Measurements from ENCODE around the gene DECR2. TPM values are rescaled to one million over a fixed set of nuclear protein-coding genes. Genes with fewer than 3 reads are reported as not detected.

The DECR2 gene
- total RNA-seq, 1 donor from 2014 or later = 17.4 TPM

GRCh38 chr16:353404-354290, 48.0 kb upstream of the DECR2 start:
- Histone ChIP-seq H3K27me3 (ENCODE audit: insufficient read depth, low read length) (no peaks in the 10 kb centered on the region), H3K9ac (ENCODE audit: low read length) (peak overlapping the region; percentile 43), H3K27ac (ENCODE audit: low read depth, low read length) (no peak overlapping the region), H3K36me3 (ENCODE audit: insufficient read depth, low read length) (no peaks in the 10 kb centered on the region), H3K9me3 (ENCODE audit: insufficient read depth, low read depth, low read length) (no peaks in the 10 kb centered on the region), H3K4me1 (ENCODE audit: insufficient read depth, low read length) (no peaks in the 10 kb centered on the region), H4K20me1 (ENCODE audit: insufficient read depth, low read length) (peaks cover 18% of the 10 kb centered on the region), H3K4me3 (ENCODE audit: insufficient read depth, low read depth, low read length) (peak overlapping the region; percentile 37), H2AFZ (ENCODE audit: low read depth, low read length) (peak overlapping the region; percentile 77), H3K4me2 (ENCODE audit: low read length) (peak overlapping the region; percentile 82), H3K79me2 (ENCODE audit: insufficient read depth, low read length) (peaks cover 25% of the 10 kb centered on the region)
- Mint-ChIP-seq H3K9me3 (ENCODE audit: unreplicated experiment) (no peaks in the 10 kb centered on the region), H3K4me1 (ENCODE audit: low read depth, unreplicated experiment) (peaks cover 10% of the 10 kb centered on the region), H3K36me3 (ENCODE audit: low read depth, unreplicated experiment) (no peaks in the 10 kb centered on the region), H3K27ac (ENCODE audit: unreplicated experiment) (no peak overlapping the region), H3K27me3 (ENCODE audit: low read depth, unreplicated experiment) (no peaks in the 10 kb centered on the region), H3K4me3 (ENCODE audit: unreplicated experiment) (no peak overlapping the region)
- DNase-seq (ENCODE audit: low read depth) = no peak
- TF ChIP-seq EZH2 (IDR thresholded peaks at IDR 0.05; ENCODE audit: insufficient read depth, low read length) (no peak), CTCF (IDR thresholded peaks at IDR 0.05; ENCODE audit: insufficient read depth, low read depth, low read length) (no peak)
- no peak for FAIRE-seq

DNA sequence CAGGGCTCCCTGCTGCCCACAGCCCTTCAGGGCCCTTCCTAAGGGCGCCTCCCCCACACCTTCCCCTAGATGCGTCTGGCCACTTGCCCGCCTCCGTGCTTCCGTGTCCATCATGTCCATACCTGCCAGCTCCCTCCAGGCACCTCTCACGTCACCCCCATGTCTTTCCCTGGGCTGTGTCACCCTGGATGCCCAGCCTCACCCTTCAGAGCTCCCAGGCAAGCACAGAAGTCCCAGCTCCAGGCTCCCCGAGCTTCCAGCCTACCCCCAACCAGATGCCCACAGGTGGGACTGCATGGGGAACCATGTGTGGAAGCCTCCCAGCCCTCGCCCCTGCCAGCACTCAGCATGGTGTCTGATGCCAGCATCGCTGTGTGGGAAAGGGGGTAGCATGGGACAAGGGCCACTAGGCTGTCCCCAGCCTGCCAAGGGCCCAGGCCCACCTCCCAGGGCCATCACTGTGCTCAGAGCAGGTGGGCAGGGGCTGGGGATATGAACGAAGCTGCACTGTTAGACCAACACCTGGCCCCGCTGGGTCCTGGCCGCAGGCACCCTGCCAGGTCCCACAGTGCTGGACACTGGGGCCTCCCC, 47.3 kb upstream of the DECR2 start:
- Histone ChIP-seq H3K9ac (ENCODE audit: low read length) (no peak overlapping the region), H3K4me2 (ENCODE audit: low read length) (no peak overlapping the region), H3K27ac (ENCODE audit: low read depth, low read length) (no peak overlapping the region), H3K79me2 (ENCODE audit: insufficient read depth, low read length) (peaks cover 21% of the 10 kb centered on the region), H3K36me3 (ENCODE audit: insufficient read depth, low read length) (no peaks in the 10 kb centered on the region), H3K9me3 (ENCODE audit: insufficient read depth, low read depth, low read length) (no peaks in the 10 kb centered on the region), H3K4me3 (ENCODE audit: insufficient read depth, low read depth, low read length) (no peak overlapping the region), H2AFZ (ENCODE audit: low read depth, low read length) (no peak overlapping the region), H3K4me1 (ENCODE audit: insufficient read depth, low read length) (no peaks in the 10 kb centered on the region), H3K27me3 (ENCODE audit: insufficient read depth, low read length) (no peaks in the 10 kb centered on the region), H4K20me1 (ENCODE audit: insufficient read depth, low read length) (peaks cover 14% of the 10 kb centered on the region)
- peak overlapping the region; percentile 31 for H3K4me3 Mint-ChIP-seq (ENCODE audit: unreplicated experiment)
- H3K9me3 Mint-ChIP-seq (ENCODE audit: unreplicated experiment) = no peaks in the 10 kb centered on the region
- no peaks in the 10 kb centered on the region for H3K27me3 Mint-ChIP-seq (ENCODE audit: low read depth, unreplicated experiment)
- H3K36me3 Mint-ChIP-seq (ENCODE audit: low read depth, unreplicated experiment) = no peaks in the 10 kb centered on the region
- no peak for FAIRE-seq
- TF ChIP-seq CTCF (IDR thresholded peaks at IDR 0.05; ENCODE audit: insufficient read depth, low read depth, low read length) (no peak), EZH2 (IDR thresholded peaks at IDR 0.05; ENCODE audit: insufficient read depth, low read length) (no peak)
- H3K4me1 Mint-ChIP-seq (ENCODE audit: low read depth, unreplicated experiment) = peaks cover 9% of the 10 kb centered on the region
- H3K27ac Mint-ChIP-seq (ENCODE audit: unreplicated experiment) = no peak overlapping the region
- no peak for DNase-seq (ENCODE audit: low read depth)
